ENCODE measurements around the gene CIITA. TPM values are rescaled to one million over a fixed set of nuclear protein-coding genes. Genes with fewer than 3 reads are reported as not detected.

CIITA gene
- total and polyA plus RNA-seq, 4 experiments from 2014 or later: 0.08 to 1.6 (median 1.5) TPM

DNA sequence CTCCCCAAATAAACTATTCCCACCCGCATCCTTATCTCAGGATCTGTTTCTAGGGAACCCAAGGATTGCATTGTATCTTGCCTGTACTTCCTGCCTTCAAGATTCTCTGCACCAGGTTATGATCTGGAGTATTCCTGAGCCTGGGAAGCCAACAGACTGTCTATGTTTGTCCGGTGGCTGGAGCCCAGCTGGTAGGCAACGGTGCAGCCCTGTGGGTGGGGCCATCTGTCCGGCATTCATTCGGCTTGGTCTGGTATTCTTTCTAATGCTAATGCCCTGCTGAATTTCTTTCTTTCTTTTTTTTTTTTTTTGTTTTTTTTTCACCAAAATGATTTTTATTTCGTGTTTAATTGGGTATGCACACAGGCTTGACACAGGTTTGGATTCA lies 37.7 kb upstream of the CIITA start:
- ChIA-PET CTCF (ENCODE audit: partially characterized antibody) (no interaction called here), POLR2A (ENCODE audit: partially characterized antibody) (no interaction called here)
- Mint-ChIP-seq H3K4me1 (no peaks in the 10 kb centered on the region), H3K27ac (no peak overlapping the region), H3K4me3 (no peak overlapping the region), H3K27me3 (peaks cover 6 to 8% of the 10 kb centered on the region in 2 donors), H3K36me3 (no peaks in the 10 kb centered on the region), H3K9me3 (peaks cover 0 to 2% (median 0%) of the 10 kb centered on the region in 8 donors)
- Histone ChIP-seq H3K4me1 (ENCODE audit: insufficient read depth, low read length) (no peaks in the 10 kb centered on the region), H3K27ac (ENCODE audit: low read depth, low read length) (no peak overlapping the region), H3K27me3 (ENCODE audit: insufficient read depth, low read length) (no peaks in the 10 kb centered on the region), H3K9me3 (ENCODE audit: control insufficient read depth in 1 of 2, low read length in 2 of 2) (no peaks in the 10 kb centered on the region), H3K36me3 (ENCODE audit: insufficient read depth, low read length) (no peaks in the 10 kb centered on the region), H3K4me3 (ENCODE audit: low read length in 2 of 2) (no peak overlapping the region)
- intact Hi-C loops (cut with micrococcal nuclease): no loop called here
- no peak for DNase-seq

DNA sequence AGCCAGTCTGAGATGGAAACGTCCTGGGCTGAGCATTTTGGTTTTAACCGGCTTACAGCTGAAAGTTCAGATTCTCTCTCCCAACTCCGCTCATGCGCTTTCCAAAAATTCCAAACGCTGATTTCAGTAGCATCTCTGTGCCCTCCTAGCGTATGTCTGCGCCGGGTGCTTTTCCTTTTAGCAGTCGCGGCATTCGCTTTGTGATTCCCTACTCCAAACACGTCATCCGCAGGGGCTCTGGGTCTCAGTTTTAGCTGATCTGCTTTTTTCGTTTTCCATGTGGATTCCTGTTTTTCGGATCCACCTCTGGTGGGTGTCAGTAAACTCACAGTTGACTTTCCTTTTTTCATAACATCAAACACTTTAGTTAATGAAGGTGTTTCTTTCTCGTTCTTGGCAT lies 36.3 kb upstream of the CIITA start:
- H3K36me3 Mint-ChIP-seq: peaks cover 0 to 4% of the 10 kb centered on the region in 2 donors
- POLR2A ChIA-PET (ENCODE audit: partially characterized antibody): no interaction called here

DNA sequence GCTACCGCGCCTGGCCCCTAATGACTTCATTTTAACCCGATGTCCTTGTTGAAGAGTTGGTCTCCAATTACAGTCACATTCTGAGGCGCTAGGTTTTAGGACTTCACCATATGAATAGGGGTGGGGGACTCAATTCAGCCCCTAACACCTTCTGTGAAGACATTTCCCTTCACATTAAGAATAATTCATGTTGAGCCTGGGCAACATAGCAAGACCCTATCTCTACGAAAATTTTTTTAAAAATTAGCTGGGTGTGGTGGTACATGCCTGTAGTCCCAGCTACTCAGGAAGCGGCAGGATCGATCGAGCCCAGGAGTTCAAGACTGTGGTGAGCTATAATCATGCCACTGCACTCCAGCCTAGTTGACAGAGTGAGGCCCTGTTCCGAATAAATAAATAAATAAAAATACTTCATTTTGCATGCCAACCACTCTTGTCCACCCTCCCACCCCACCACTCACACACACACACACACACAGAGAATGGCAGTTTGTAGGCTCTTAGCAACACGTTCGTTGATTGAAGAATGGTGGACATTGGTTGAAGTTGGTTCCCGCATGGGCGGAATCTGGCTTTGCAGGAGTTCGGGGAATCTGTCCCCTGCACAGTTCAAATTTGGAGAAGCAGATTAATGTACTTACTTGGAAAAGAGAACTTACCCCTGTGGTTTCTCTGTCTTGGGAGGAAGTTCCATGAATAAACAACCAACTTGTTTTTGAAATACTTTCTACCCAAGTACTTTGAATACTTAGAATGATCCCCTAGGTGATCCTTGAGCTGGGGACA lies 30.6 kb upstream of the CIITA start:
- no peaks in the 10 kb centered on the region for H3K9me3 ChIP-seq (ENCODE audit: control insufficient read depth in 1 of 2, low read length in 2 of 2)
- Mint-ChIP-seq H3K27me3 (peaks cover 15 to 16% of the 10 kb centered on the region in 2 donors), H3K36me3 (peaks cover 0 to 4% of the 10 kb centered on the region in 2 donors), H3K9me3 (peaks cover 0 to 3% (median 0%) of the 10 kb centered on the region in 8 donors), H3K4me1 (peaks cover 0 to under 1% (median 0%) of the 10 kb centered on the region in 4 donors), H3K27ac (no peak overlapping the region), H3K4me3 (no peak overlapping the region)
- no peak for DNase-seq
- POLR2A ChIA-PET (ENCODE audit: partially characterized antibody): no interaction called here
- no peak overlapping the region for H3K27ac ChIP-seq (ENCODE audit: low read depth, low read length)
- CTCF ChIA-PET (ENCODE audit: partially characterized antibody): no interaction called here
- no peaks in the 10 kb centered on the region for H3K36me3 ChIP-seq (ENCODE audit: insufficient read depth, low read length)
- H3K4me1 ChIP-seq (ENCODE audit: insufficient read depth, low read length): no peaks in the 10 kb centered on the region
- intact Hi-C loops (cut with micrococcal nuclease): no loop called here
- no peaks in the 10 kb centered on the region for H3K27me3 ChIP-seq (ENCODE audit: insufficient read depth, low read length)
- H3K4me3 ChIP-seq (ENCODE audit: low read length in 2 of 2): no peak overlapping the region

More for the DNA sequence above, 36.3 kb upstream of the CIITA start:
- H3K36me3 ChIP-seq (ENCODE audit: insufficient read depth, low read length): no peaks in the 10 kb centered on the region
- Mint-ChIP-seq H3K4me3 (no peak overlapping the region), H3K27ac (no peak overlapping the region), H3K27me3 (peaks cover 9 to 14% of the 10 kb centered on the region in 2 donors), H3K9me3 (peaks cover 0 to under 1% (median 0%) of the 10 kb centered on the region in 8 donors), H3K4me1 (no peaks in the 10 kb centered on the region)
- H3K27ac ChIP-seq (ENCODE audit: low read depth, low read length): no peak overlapping the region
- CTCF ChIA-PET (ENCODE audit: partially characterized antibody): no interaction called here
- H3K27me3 ChIP-seq (ENCODE audit: insufficient read depth, low read length): no peaks in the 10 kb centered on the region
- no peak for DNase-seq
- no peak overlapping the region for H3K4me3 ChIP-seq (ENCODE audit: low read length in 2 of 2)
- no peaks in the 10 kb centered on the region for H3K9me3 ChIP-seq (ENCODE audit: control insufficient read depth in 1 of 2, low read length in 2 of 2)
- no peaks in the 10 kb centered on the region for H3K4me1 ChIP-seq (ENCODE audit: insufficient read depth, low read length)
- intact Hi-C loops (cut with micrococcal nuclease): no loop called here

DNA sequence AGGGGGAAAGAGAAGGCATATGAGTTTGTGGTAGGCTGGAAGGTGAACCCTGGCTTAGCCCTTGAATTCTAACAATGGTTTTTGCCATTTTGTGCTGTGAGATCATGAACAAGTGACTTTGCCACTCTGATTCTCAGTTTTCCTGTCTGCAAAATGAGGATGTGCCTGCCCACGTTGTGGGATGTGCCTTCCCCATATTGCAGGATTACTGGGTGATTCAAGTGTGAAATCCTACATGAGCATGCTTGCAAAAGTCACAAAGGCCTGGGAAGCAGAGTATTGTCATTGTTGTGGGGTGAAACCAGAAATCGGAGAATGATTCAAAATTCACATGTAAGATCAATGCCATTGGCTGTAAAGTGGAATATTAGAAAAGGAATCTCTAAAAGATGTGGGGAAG lies 29.8 kb upstream of the CIITA start:
- peaks cover 0 to 3% (median 0%) of the 10 kb centered on the region in 8 donors for H3K9me3 Mint-ChIP-seq
- no peak overlapping the region for H3K4me3 ChIP-seq (ENCODE audit: low read length in 2 of 2)
- intact Hi-C loops (cut with micrococcal nuclease): no loop called here

DNA sequence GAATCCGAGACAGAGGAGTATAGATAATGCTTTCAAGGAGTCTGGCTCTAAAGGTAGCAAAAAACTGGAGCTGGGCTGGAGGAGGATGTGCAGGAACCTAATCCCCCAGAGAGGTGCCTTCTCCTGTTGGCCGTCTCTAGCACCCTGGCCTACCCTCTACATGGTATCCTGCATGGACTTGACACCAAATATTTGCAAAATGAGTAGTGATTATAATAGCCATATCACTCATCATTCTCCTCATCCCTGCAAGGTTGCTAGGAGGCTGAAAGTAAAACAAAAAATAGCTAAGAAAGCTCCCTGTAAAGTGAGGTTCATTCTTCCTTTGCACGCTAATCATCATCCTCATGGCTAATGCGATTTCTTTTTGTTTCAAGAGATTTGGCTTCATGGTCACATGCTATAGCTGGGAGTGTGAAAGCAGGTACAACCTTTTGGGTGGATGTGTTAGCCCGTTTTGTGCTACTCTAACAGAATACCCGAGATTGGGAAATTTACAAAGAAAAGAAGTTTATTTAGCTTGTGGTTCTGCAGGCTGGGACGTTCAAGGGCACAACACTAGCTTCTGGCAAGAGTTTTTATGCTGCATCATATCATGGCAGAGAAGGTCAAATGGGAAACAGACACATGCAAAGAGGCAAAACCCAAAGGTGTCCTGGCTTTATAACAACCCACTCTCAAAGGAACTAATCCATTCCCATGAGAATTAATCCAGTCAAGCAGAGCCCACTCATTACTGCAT lies 27.1 kb upstream of the CIITA start:
- H3K4me3 ChIP-seq (ENCODE audit: low read length in 2 of 2): no peak overlapping the region
- CTCF ChIA-PET (ENCODE audit: partially characterized antibody): no interaction called here
- H3K36me3 ChIP-seq (ENCODE audit: insufficient read depth, low read length): no peaks in the 10 kb centered on the region
- H3K27me3 Mint-ChIP-seq: peaks cover 13% of the 10 kb centered on the region in 2 donors
- no peaks in the 10 kb centered on the region for H3K9me3 ChIP-seq (ENCODE audit: control insufficient read depth in 1 of 2, low read length in 2 of 2)
- DNase-seq: no peak
- peaks cover 6% of the 10 kb centered on the region for H3K4me1 ChIP-seq (ENCODE audit: insufficient read depth, low read length)
- POLR2A ChIA-PET (ENCODE audit: partially characterized antibody): no interaction called here
- intact Hi-C loops (cut with micrococcal nuclease): no loop called here
- no peak overlapping the region for H3K27ac ChIP-seq (ENCODE audit: low read depth, low read length)
- H3K4me1 Mint-ChIP-seq: peaks cover 11 to 17% (median 12%) of the 10 kb centered on the region in 4 donors
- no peak overlapping the region for H3K27ac Mint-ChIP-seq
- peaks cover 0 to 4% of the 10 kb centered on the region in 2 donors for H3K36me3 Mint-ChIP-seq
- no peak overlapping the region for H3K4me3 Mint-ChIP-seq
- H3K27me3 ChIP-seq (ENCODE audit: insufficient read depth, low read length): no peaks in the 10 kb centered on the region
- H3K9me3 Mint-ChIP-seq: peaks cover 0 to 3% (median 0%) of the 10 kb centered on the region in 8 donors

More for the DNA sequence above, 29.8 kb upstream of the CIITA start:
- Histone ChIP-seq H3K9me3 (ENCODE audit: control insufficient read depth in 1 of 2, low read length in 2 of 2) (no peaks in the 10 kb centered on the region), H3K4me1 (ENCODE audit: insufficient read depth, low read length) (peaks cover 2% of the 10 kb centered on the region), H3K27ac (ENCODE audit: low read depth, low read length) (no peak overlapping the region), H3K27me3 (ENCODE audit: insufficient read depth, low read length) (no peaks in the 10 kb centered on the region), H3K36me3 (ENCODE audit: insufficient read depth, low read length) (no peaks in the 10 kb centered on the region)
- Mint-ChIP-seq H3K27ac (no peak overlapping the region), H3K36me3 (peaks cover 0 to 4% of the 10 kb centered on the region in 2 donors), H3K4me1 (peaks cover 2 to 6% (median 3%) of the 10 kb centered on the region in 4 donors), H3K27me3 (peaks cover 15 to 16% of the 10 kb centered on the region in 2 donors), H3K4me3 (no peak overlapping the region)
- no peak for DNase-seq
- ChIA-PET POLR2A (ENCODE audit: partially characterized antibody) (no interaction called here), CTCF (ENCODE audit: partially characterized antibody) (no interaction called here)

DNA sequence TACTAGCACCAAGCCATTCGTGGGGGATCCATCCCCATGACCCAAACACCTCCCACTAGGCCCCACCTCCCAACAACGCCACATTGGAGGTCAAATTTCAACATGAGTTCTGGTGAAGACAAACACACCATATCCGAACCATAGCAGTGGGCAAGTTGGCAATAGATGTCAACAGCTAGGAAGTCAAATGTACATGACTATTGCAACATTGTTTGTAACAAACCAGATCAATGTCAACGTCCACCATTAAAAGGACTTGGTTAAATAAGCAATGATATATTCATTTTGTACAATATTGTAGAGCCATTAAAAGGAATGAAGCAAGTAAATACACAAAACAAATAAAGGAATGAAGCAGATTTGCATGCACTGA lies 26.5 kb upstream of the CIITA start:
- H3K36me3 Mint-ChIP-seq: no peaks in the 10 kb centered on the region
- no peak overlapping the region for H3K4me3 ChIP-seq (ENCODE audit: low read length in 2 of 2)
- ChIA-PET CTCF (ENCODE audit: partially characterized antibody) (no interaction called here), POLR2A (ENCODE audit: partially characterized antibody) (no interaction called here)
- DNase-seq: no peak
- intact Hi-C loops (cut with micrococcal nuclease): no loop called here
- no peaks in the 10 kb centered on the region for H3K27me3 ChIP-seq (ENCODE audit: insufficient read depth, low read length)
- H3K27ac ChIP-seq (ENCODE audit: low read depth, low read length): no peak overlapping the region
- H3K27ac Mint-ChIP-seq: no peak overlapping the region
- H3K4me1 Mint-ChIP-seq: peaks cover 11 to 17% (median 12%) of the 10 kb centered on the region in 4 donors
- H3K4me1 ChIP-seq (ENCODE audit: insufficient read depth, low read length): peaks cover 6% of the 10 kb centered on the region
- no peak overlapping the region for H3K4me3 Mint-ChIP-seq
- no peaks in the 10 kb centered on the region for H3K36me3 ChIP-seq (ENCODE audit: insufficient read depth, low read length)
- no peaks in the 10 kb centered on the region for H3K9me3 ChIP-seq (ENCODE audit: control insufficient read depth in 1 of 2, low read length in 2 of 2)
- H3K9me3 Mint-ChIP-seq: peaks cover 0 to 3% (median 0%) of the 10 kb centered on the region in 8 donors
- peaks cover 10% of the 10 kb centered on the region in 2 donors for H3K27me3 Mint-ChIP-seq

DNA sequence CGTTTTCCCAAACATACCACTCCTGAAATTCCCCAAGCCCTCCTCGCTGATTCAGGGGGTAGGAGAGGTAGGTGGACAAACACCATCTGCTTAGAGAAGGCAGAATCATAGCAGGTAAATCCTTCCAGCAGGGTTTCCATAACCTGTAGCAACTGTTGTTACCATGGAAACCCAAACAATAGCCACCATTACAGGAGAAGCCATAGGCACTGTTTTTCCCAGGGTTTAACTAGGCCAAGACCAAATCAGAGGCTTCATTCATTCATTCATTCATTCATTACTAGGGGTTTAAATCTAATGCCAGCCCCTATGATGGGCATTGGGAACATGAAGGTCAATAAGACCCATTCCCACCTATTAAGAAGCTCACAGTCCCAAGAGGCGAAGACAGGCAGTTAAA lies 25.5 kb upstream of the CIITA start:
- Mint-ChIP-seq H3K27ac (no peak overlapping the region), H3K4me3 (no peak overlapping the region), H3K4me1 (peaks cover 11 to 17% (median 12%) of the 10 kb centered on the region in 4 donors), H3K9me3 (peaks cover 0 to 3% (median 0%) of the 10 kb centered on the region in 8 donors), H3K27me3 (peaks cover 6 to 10% of the 10 kb centered on the region in 2 donors), H3K36me3 (no peaks in the 10 kb centered on the region)
- intact Hi-C loops (cut with micrococcal nuclease): no loop called here
- no peak for DNase-seq
- ChIA-PET CTCF (ENCODE audit: partially characterized antibody) (no interaction called here), POLR2A (ENCODE audit: partially characterized antibody) (no interaction called here)
- Histone ChIP-seq H3K36me3 (ENCODE audit: insufficient read depth, low read length) (no peaks in the 10 kb centered on the region), H3K27me3 (ENCODE audit: insufficient read depth, low read length) (no peaks in the 10 kb centered on the region), H3K4me3 (ENCODE audit: low read length in 2 of 2) (no peak overlapping the region), H3K27ac (ENCODE audit: low read depth, low read length) (no peak overlapping the region), H3K4me1 (ENCODE audit: insufficient read depth, low read length) (peaks cover 6% of the 10 kb centered on the region), H3K9me3 (ENCODE audit: control insufficient read depth in 1 of 2, low read length in 2 of 2) (no peaks in the 10 kb centered on the region)
